Progenitor cell of endocrine pancreas (in vitro differentiated cells): ENCODE results near the gene TFB1M. TPM values are rescaled to one million over a fixed set of nuclear protein-coding genes. Genes with fewer than 3 reads are reported as not detected.
A peak's percentile ranks its signal among the peaks of the same experiment; 100 is the strongest.

Experiments
- DNase-seq: peaks from one replicate; pipeline ENCODE4 v3.0.0; 2021; ENCODE audit warnings: low spot score; ENCODE audit not compliant: unreplicated experiment
- H3K27ac Mint-ChIP-seq: 2 replicates; pipeline ENCODE4 v1.8.0; 2021; ENCODE audit warnings: mild to moderate bottlenecking, moderate library complexity, mixed read lengths
- H3K27me3 Mint-ChIP-seq: 2 replicates; pipeline ENCODE4 v1.8.0; 2021; ENCODE audit warnings: mixed read lengths
- H3K36me3 Mint-ChIP-seq: 2 replicates; pipeline ENCODE4 v1.8.0; 2022; ENCODE audit warnings: mixed read lengths; ENCODE audit not compliant: insufficient read depth
- H3K4me1 Mint-ChIP-seq: 2 replicates; pipeline ENCODE4 v1.8.0; 2021; ENCODE audit warnings: low read depth, mixed read lengths
- H3K4me3 Mint-ChIP-seq: 2 replicates; pipeline ENCODE4 v1.8.0; 2021; ENCODE audit warnings: low read depth, mild to moderate bottlenecking, moderate library complexity, mixed read lengths
- H3K9me3 Mint-ChIP-seq: 2 replicates; pipeline ENCODE4 v1.8.0; 2021; ENCODE audit warnings: low read depth, mixed read lengths
- total RNA-seq: library from RNA; stranded (reverse); gene quantifications from 2 replicates; pipeline ENCODE4 v1.2.1, GENCODE V29; 2021
- TF ChIP-seq, protein P1 (sequence below): fragments of 200-600 bp; sonication (generic); IDR thresholded peaks from one replicate; pipeline ENCODE4 v1.5.0; 2021; ENCODE audit warnings: antibody characterized with exemption, mild to moderate bottlenecking; ENCODE audit not compliant: unreplicated experiment

Gene TFB1M
- total RNA-seq, 1 donor from 2014 or later: 33.2 TPM

DNA sequence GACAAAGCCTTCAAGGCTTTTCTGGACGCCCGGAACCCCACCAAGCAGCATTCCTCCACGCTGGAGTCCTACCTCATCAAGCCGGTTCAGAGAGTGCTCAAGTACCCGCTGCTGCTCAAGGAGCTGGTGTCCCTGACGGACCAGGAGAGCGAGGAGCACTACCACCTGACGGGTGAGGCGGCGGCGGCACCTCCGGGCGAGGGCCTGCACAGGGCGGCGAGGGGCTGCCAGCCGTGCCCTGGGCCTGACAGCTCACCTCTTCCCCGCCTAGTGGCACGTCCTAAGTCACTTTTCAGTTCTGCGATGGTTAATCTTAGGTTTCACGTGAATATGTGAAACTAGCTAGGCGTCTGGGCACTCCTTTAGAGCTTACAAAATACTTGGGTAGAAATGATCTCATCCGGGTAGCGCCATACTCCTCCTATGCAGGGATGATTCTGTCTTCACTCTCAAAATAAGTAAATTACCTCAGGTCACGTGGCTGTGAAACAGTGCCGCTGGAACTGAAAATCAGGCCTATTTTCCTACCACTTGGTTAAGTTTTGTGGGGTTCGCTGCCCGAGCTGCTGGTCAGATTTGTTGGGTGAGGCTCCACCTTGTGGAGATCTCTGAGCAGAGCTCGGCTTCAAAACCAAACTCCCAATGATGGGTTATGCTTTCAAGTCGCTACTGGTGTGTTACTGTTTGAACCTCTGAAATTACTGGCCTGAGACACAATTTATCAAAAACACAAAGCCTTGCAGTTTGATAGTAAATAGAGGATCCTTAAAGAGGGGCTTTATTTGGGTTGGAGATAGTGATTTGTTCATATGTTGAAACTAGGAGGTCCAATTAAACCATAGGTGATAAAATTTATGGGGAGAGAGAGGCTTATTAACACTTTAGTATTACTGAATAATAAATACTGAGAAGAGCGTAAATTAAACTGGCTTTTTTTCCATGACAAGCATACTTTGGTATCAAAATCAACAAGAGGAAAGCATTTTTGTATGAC is 66.0 kb downstream of the TFB1M start:
- no peak for DNase-seq
- TF ChIP-seq, protein P1, sequence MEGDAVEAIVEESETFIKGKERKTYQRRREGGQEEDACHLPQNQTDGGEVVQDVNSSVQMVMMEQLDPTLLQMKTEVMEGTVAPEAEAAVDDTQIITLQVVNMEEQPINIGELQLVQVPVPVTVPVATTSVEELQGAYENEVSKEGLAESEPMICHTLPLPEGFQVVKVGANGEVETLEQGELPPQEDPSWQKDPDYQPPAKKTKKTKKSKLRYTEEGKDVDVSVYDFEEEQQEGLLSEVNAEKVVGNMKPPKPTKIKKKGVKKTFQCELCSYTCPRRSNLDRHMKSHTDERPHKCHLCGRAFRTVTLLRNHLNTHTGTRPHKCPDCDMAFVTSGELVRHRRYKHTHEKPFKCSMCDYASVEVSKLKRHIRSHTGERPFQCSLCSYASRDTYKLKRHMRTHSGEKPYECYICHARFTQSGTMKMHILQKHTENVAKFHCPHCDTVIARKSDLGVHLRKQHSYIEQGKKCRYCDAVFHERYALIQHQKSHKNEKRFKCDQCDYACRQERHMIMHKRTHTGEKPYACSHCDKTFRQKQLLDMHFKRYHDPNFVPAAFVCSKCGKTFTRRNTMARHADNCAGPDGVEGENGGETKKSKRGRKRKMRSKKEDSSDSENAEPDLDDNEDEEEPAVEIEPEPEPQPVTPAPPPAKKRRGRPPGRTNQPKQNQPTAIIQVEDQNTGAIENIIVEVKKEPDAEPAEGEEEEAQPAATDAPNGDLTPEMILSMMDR: peak; percentile 68
- no peaks in the 10 kb centered on the region for H3K27me3 Mint-ChIP-seq
- H3K27ac Mint-ChIP-seq: peak overlapping the region; percentile 56
- H3K9me3 Mint-ChIP-seq: no peaks in the 10 kb centered on the region
- no peak overlapping the region for H3K4me3 Mint-ChIP-seq
- no peaks in the 10 kb centered on the region for H3K4me1 Mint-ChIP-seq
- peaks cover 7% of the 10 kb centered on the region for H3K36me3 Mint-ChIP-seq

DNA sequence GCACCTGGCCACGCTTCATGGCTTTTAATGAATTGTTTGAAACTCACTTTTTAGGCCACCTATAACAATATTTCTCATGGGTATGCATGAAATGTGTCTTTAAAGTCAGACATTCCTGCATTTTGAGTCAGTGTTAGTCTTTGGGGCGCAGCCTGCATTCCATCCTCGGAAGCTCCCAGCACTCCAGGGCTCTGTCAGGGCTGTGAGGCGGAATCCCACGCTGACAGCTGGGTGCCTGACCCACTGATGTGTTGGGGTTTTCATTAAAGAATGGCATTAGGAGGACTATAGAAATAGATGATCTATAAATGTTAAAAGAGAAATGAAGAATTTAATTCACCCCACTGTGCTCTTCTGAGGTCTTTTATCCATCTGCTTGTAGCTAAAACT is 66.7 kb downstream of the TFB1M start:
- Mint-ChIP-seq H3K9me3 (no peaks in the 10 kb centered on the region), H3K27ac (peak overlapping the region; percentile 56), H3K36me3 (peaks cover 7% of the 10 kb centered on the region), H3K27me3 (no peaks in the 10 kb centered on the region), H3K4me3 (no peak overlapping the region), H3K4me1 (no peaks in the 10 kb centered on the region)
- no peak for DNase-seq
- TF ChIP-seq, protein P1: no peak

DNA sequence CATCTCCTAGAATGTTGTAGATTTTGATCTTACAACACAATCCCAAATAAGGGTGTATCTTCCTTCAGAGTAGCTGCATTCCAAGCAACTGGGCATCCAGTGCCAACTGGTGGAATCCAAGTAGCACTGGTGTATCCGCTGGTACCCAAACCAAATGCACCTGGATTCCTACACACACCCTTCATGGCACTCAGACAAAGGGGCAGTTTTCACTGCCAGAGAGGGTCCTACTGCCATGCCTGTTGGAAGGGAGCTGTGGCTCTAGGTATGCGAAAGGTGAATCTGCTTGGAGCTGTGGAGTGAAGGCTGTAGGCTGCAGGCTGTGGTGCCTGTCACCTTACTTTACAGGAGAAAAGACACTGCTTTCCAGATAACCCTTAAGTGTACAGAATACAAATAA is 67.5 kb downstream of the TFB1M start:
- Mint-ChIP-seq H3K9me3 (no peaks in the 10 kb centered on the region), H3K36me3 (peaks cover 7% of the 10 kb centered on the region), H3K27ac (no peak overlapping the region), H3K4me3 (no peak overlapping the region), H3K4me1 (no peaks in the 10 kb centered on the region), H3K27me3 (no peaks in the 10 kb centered on the region)
- TF ChIP-seq, protein P1: no peak
- no peak for DNase-seq

DNA sequence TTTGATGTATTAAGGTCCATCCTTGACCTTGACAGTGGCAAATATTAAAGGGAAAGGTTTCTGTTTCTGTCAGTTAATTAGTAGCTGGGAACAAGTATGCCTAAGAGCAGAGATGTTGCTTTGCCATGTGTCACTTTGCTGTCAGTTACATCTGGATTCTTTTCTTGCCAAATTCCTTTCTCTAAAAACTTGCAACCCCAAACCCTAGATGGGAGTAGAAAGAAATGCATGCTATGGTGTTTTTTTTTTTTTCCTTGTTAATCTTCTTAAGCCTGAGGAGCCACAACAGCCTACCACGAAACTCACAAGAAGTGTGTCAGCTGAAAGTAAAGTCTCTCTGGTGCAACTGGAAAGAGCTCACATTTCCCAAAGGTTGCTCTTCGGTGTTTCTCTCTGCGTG is 68.5 kb downstream of the TFB1M start:
- no peak for DNase-seq
- Mint-ChIP-seq H3K27ac (peak overlapping the region; percentile 39), H3K4me3 (no peak overlapping the region), H3K4me1 (no peaks in the 10 kb centered on the region), H3K9me3 (no peaks in the 10 kb centered on the region), H3K36me3 (peaks cover 7% of the 10 kb centered on the region), H3K27me3 (no peaks in the 10 kb centered on the region)
- TF ChIP-seq, protein P1: no peak

DNA sequence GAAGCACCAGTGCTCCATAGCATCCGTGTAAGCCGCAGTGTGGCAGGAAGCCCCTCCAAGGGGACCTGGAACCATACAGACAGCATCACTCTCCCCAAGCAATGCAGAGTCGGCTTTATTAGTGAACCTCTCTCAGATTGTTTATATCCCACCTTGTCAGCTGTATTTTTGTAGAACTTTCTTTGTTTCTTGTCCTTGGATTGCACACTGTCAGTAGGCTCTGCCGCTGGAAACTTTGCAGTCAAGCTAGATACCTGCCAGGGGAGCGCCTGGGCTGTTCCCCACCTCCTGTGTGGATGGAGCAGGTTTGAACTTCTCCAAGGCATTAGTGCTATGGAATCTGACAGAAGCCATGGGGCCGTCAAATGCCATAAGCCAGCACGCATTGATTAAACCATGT is 69.1 kb downstream of the TFB1M start:
- no peak for DNase-seq
- H3K27ac Mint-ChIP-seq: no peak overlapping the region
- H3K36me3 Mint-ChIP-seq: peaks cover 12% of the 10 kb centered on the region
- TF ChIP-seq, protein P1: no peak
- no peaks in the 10 kb centered on the region for H3K27me3 Mint-ChIP-seq
- no peaks in the 10 kb centered on the region for H3K4me1 Mint-ChIP-seq
- H3K9me3 Mint-ChIP-seq: no peaks in the 10 kb centered on the region
- H3K4me3 Mint-ChIP-seq: no peak overlapping the region
